Keratinocyte (primary cell): ENCODE data around the gene ADAMTSL3. TPM values are rescaled to one million over a fixed set of nuclear protein-coding genes. Genes with fewer than 3 reads are reported as not detected.

ENCODE experiments used
- DNase-seq: peaks from one replicate; pipeline ENCODE4 v3.0.0-alpha.2; 2011; ENCODE audit warnings: low read depth, missing footprints, low spot score
- FAIRE-seq: peaks from 2 replicates; lab custom pipeline; 2011; peaks lifted over from hg19 to GRCh38; lab: Jason Lieb, UNC
- H2AFZ ChIP-seq: 2 replicates; pipeline ENCODE4 v1.6.0; 2012; ENCODE audit warnings: low read length, control low read depth, inconsistent platforms; ENCODE audit not compliant: control insufficient read depth
- H3K27ac ChIP-seq: 2 replicates; pipeline ENCODE4 v1.5.1; 2011; ENCODE audit warnings: low read length; ENCODE audit not compliant: control insufficient read depth, insufficient read depth
- H3K27me3 ChIP-seq: 3 replicates; pipeline ENCODE4 v1.6.0; 2011; ENCODE audit warnings: low read length; ENCODE audit not compliant: control insufficient read depth, insufficient read depth; ENCODE audit errors: extremely low read depth
- H3K36me3 ChIP-seq, 2 experiments: 2 replicates in 1 of 2; 3 replicates in 1 of 2; pipeline ENCODE4 v1.5.1; 2011; ENCODE audit warnings: low read length in 2 of 2, mild to moderate bottlenecking in 1 of 2; ENCODE audit not compliant: control insufficient read depth in 2 of 2, insufficient read depth in 2 of 2; ENCODE audit errors: extremely low read depth in 1 of 2
- H3K4me1 ChIP-seq: 3 replicates; pipeline ENCODE4 v1.5.1; 2011; ENCODE audit warnings: low read length; ENCODE audit not compliant: control insufficient read depth, insufficient read depth; ENCODE audit errors: extremely low read depth
- H3K4me2 ChIP-seq: 3 replicates; pipeline ENCODE4 v1.6.0; 2011; ENCODE audit warnings: low read depth, low read length; ENCODE audit not compliant: control insufficient read depth, insufficient read depth; ENCODE audit errors: extremely low read depth
- H3K4me3 ChIP-seq, 3 experiments: fragments of 200-600 bp in 1 of 3; sonication (generic) in 1 of 3; 2 replicates in 2 of 3; 3 replicates in 1 of 3; pipeline ENCODE4 v1.5.1; 2011 to 2016; ENCODE audit warnings: low read length in 3 of 3, mild to moderate bottlenecking in 3 of 3, control low read depth in 2 of 3, inconsistent platforms in 1 of 3, low read depth in 1 of 3, mixed read lengths in 1 of 3, mixed run types in 1 of 3, moderate library complexity in 1 of 3; ENCODE audit not compliant: control insufficient read depth in 2 of 3, insufficient read depth in 2 of 3; ENCODE audit errors: extremely low read depth in 1 of 3
- H3K79me2 ChIP-seq: 2 replicates; pipeline ENCODE4 v1.6.0; 2012; ENCODE audit warnings: low read length; ENCODE audit not compliant: control insufficient read depth, insufficient read depth
- H3K9ac ChIP-seq: 3 replicates; pipeline ENCODE4 v1.6.0; 2011; ENCODE audit warnings: low read length; ENCODE audit not compliant: control insufficient read depth, insufficient read depth; ENCODE audit errors: extremely low read depth
- H3K9me1 ChIP-seq: 3 replicates; pipeline ENCODE4 v1.6.0; 2011; ENCODE audit warnings: low read length; ENCODE audit not compliant: control insufficient read depth, insufficient read depth; ENCODE audit errors: extremely low read depth
- H3K9me3 ChIP-seq: 2 replicates; pipeline ENCODE4 v1.5.1; 2012; ENCODE audit warnings: low read depth, low read length; ENCODE audit not compliant: control insufficient read depth
- H4K20me1 ChIP-seq: 3 replicates; pipeline ENCODE4 v1.6.0; 2011; ENCODE audit warnings: low read length; ENCODE audit not compliant: control insufficient read depth, insufficient read depth; ENCODE audit errors: extremely low read depth
- EZH2 ChIP-seq: IDR thresholded peaks from one replicate; pipeline ENCODE4 v1.6.1; 2012; ENCODE audit warnings: inconsistent platforms, mild to moderate bottlenecking, low read length, moderate library complexity
- dilution Hi-C: fragments of 300-500 bp; cut with MboI; formaldehyde crosslinking; loops from one replicate; pipeline ENCODE4 v1.7.0; 2020; ENCODE audit warnings: low sequenced_read_pairs; ENCODE audit not compliant: extremely low pct_ligation_motif_present
- polyA plus RNA-seq, 5 experiments: library from polyadenylated mRNA; depleted of rRNA in 3 of 5; stranded (reverse) in 3 of 5; stranded (forward) in 1 of 5; unstranded in 1 of 5; fragments of >200 nt; gene quantifications; 1 replicate in 1 of 5; 2 replicates in 3 of 5; 3 replicates in 1 of 5; pipeline versions ENCODE4 v1.2.1 to v1.2.3, GENCODE V29; 2011 to 2012; ENCODE audit warnings: missing spikeins in 2 of 5, low read depth in 1 of 5, low replicate concordance in 1 of 5
- TF ChIP-seq, protein P1 (sequence below), 3 experiments: IDR thresholded peaks in 1 of 3; conservative IDR thresholded peaks in 1 of 3; optimal IDR thresholded peaks in 1 of 3; 2 replicates in 2 of 3; 3 replicates in 1 of 3; pipeline versions ENCODE3 to v1.5.1; 2011; ENCODE audit warnings: low read length in 3 of 3, mild to moderate bottlenecking in 3 of 3, moderate library complexity in 2 of 3, control low read depth in 1 of 3, inconsistent platforms in 1 of 3; ENCODE audit not compliant: insufficient read depth in 2 of 3; ENCODE audit errors: extremely low read depth in 1 of 3

The ADAMTSL3 gene
- polyA plus RNA-seq, 1 donor (not counting 4 experiments of a cell fraction or from before 2014, with no cell fraction given) = 0.01 TPM

DNA sequence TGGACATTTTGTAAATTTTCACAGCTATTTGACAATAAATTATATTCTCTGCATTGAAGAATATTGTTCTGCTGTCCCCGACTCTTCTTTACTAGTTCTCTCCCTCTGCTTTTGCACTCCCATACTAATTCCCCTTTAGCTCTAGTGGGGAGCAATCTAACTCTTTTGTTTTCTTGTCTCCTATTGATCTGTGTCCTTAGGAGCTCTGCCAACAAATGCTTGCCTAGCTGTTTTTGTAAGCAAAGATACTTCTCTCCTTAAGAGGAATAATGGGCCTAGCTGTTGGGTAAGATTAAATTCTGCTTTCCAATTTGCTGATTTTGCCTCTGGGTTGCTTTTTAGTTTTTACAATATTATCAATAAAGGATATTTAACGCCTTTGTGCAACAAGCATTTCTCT lies 17.7 kb downstream of the ADAMTSL3 start:
- Histone ChIP-seq H4K20me1 (no peaks in the 10 kb centered on the region), H3K27me3 (no peaks in the 10 kb centered on the region), H3K9me3 (no peaks in the 10 kb centered on the region), H3K4me1 (no peaks in the 10 kb centered on the region), H3K4me2 (no peak overlapping the region), H2AFZ (no peak overlapping the region), H3K4me3 (no peak overlapping the region), H3K36me3 (no peaks in the 10 kb centered on the region), H3K79me2 (no peaks in the 10 kb centered on the region), H3K27ac (no peak overlapping the region), H3K9me1 (no peaks in the 10 kb centered on the region), H3K9ac (no peak overlapping the region)
- dilution Hi-C loops = no loop called here
- no peak for DNase-seq
- no peak for TF ChIP-seq EZH2
- TF ChIP-seq, protein P1, sequence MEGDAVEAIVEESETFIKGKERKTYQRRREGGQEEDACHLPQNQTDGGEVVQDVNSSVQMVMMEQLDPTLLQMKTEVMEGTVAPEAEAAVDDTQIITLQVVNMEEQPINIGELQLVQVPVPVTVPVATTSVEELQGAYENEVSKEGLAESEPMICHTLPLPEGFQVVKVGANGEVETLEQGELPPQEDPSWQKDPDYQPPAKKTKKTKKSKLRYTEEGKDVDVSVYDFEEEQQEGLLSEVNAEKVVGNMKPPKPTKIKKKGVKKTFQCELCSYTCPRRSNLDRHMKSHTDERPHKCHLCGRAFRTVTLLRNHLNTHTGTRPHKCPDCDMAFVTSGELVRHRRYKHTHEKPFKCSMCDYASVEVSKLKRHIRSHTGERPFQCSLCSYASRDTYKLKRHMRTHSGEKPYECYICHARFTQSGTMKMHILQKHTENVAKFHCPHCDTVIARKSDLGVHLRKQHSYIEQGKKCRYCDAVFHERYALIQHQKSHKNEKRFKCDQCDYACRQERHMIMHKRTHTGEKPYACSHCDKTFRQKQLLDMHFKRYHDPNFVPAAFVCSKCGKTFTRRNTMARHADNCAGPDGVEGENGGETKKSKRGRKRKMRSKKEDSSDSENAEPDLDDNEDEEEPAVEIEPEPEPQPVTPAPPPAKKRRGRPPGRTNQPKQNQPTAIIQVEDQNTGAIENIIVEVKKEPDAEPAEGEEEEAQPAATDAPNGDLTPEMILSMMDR (optimal IDR thresholded peaks at IDR 0.05 in 1 of 3, IDR thresholded peaks at IDR 0.05 in 1 of 3, conservative IDR thresholded peaks at IDR 0.05 in 1 of 3; ENCODE audit: extremely low read depth in 1 of 3, insufficient read depth in 2 of 3, low read length in 3 of 3) = no peak
- no peak for FAIRE-seq

DNA sequence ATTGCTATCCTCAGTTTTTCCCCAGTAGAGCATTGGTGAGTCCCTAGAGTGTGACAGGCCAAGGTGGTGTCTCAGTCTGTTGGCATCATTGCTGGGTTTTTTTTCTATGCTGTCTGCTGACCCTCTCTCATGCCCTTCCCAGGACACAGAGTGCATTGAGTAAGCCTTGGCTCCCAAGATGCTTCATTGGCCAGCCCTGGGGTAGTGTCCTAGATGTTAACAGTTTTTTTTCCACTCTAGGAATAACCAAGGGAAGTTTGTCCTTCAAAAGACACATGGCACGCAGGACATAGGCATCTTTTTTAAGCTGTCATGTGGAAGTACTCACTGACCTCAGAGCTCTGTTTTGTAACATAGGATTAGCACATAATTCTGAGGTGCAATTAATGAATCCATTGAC lies 19.5 kb downstream of the ADAMTSL3 start:
- FAIRE-seq (no peak), DNase-seq (no peak)
- no peaks in the 10 kb centered on the region for H3K9me1 ChIP-seq
- dilution Hi-C loops = no loop called here
- no peaks in the 10 kb centered on the region for H3K9me3 ChIP-seq
- no peak overlapping the region for H2AFZ ChIP-seq
- H3K4me1 ChIP-seq = no peaks in the 10 kb centered on the region
- H3K36me3 ChIP-seq = no peaks in the 10 kb centered on the region
- H3K79me2 ChIP-seq = no peaks in the 10 kb centered on the region
- H3K27me3 ChIP-seq = no peaks in the 10 kb centered on the region
- H3K27ac ChIP-seq = no peak overlapping the region
- no peaks in the 10 kb centered on the region for H4K20me1 ChIP-seq
- H3K4me2 ChIP-seq = no peak overlapping the region
- H3K9ac ChIP-seq = no peak overlapping the region
- H3K4me3 ChIP-seq = no peak overlapping the region
- TF ChIP-seq, protein P1 (optimal IDR thresholded peaks at IDR 0.05 in 1 of 3, IDR thresholded peaks at IDR 0.05 in 1 of 3, conservative IDR thresholded peaks at IDR 0.05 in 1 of 3; ENCODE audit: extremely low read depth in 1 of 3, insufficient read depth in 2 of 3, low read length in 3 of 3) = no peak
- TF ChIP-seq EZH2 = no peak
